IMR-90 (cell line): ENCODE measurements around the gene MEIS2. TPM values are rescaled to one million over a fixed set of nuclear protein-coding genes. Genes with fewer than 3 reads are reported as not detected.

Experiments
- ATAC-seq: fragments of 200-7000 bp; cut with Tn5 transposase; 2 replicates; pipeline ENCODE4 v1.9.1; 2020; ENCODE audit warnings: low read depth, mild to moderate bottlenecking, moderate library complexity
- BruUV-seq: library from RNA; stranded (reverse); fragments of 400-500 nt; replicated peaks from 2 replicates; lab custom pipeline; 2021; lab: Mats Ljungman, UMichigan
- CTCF ChIA-PET: fragments of 300-600 bp; formaldehyde crosslinking; extraction: SDS; loops from one replicate; lab custom pipeline; 2021; ENCODE audit warnings: antibody characterized with exemption; lab: Yijun Ruan, JAX
- POLR2A ChIA-PET: fragments of 300-600 bp; sonication (Branson Sonifier 250); formaldehyde crosslinking; loops from one replicate; lab custom pipeline; 2022; ENCODE audit warnings: antibody characterized with exemption; ENCODE audit not compliant: unreplicated experiment; lab: Charles Lee
- DNase-seq: peaks from one replicate; pipeline ENCODE4 v3.0.0; 2013
- H2AFZ ChIP-seq: replicated peaks from 2 replicates; pipeline ENCODE3; 2013; ENCODE audit warnings: low read length, mild to moderate bottlenecking; ENCODE audit not compliant: poor library complexity
- H2AK5ac ChIP-seq: 2 replicates; pipeline ENCODE4 v1.6.1; 2013; ENCODE audit warnings: low read depth, low read length, inconsistent platforms
- H2AK9ac ChIP-seq: replicated peaks from 2 replicates; pipeline ENCODE3; 2013; ENCODE audit warnings: mild to moderate bottlenecking, low read depth, low read length, moderate library complexity; ENCODE audit not compliant: poor library complexity
- H2BK120ac ChIP-seq: 2 replicates; pipeline ENCODE4 v1.6.1; 2013; ENCODE audit warnings: low read depth, low read length, inconsistent platforms
- H2BK15ac ChIP-seq: 3 replicates; pipeline ENCODE4 v1.6.1; 2013; ENCODE audit warnings: low read depth, low read length, inconsistent platforms
- H2BK20ac ChIP-seq: 2 replicates; pipeline ENCODE4 v1.6.1; 2013; ENCODE audit warnings: low read depth, mild to moderate bottlenecking, inconsistent platforms, low read length, moderate library complexity
- H2BK5ac ChIP-seq: 2 replicates; pipeline ENCODE4 v1.6.1; 2013; ENCODE audit warnings: mild to moderate bottlenecking, low read depth, low read length, inconsistent platforms; ENCODE audit not compliant: poor library complexity, severe bottlenecking
- H3K14ac ChIP-seq: replicated peaks from 2 replicates; pipeline ENCODE4 v1.6.1; 2013; ENCODE audit warnings: low read depth, low read length, inconsistent platforms
- H3K18ac ChIP-seq: 2 replicates; pipeline ENCODE4 v1.6.1; 2013; ENCODE audit warnings: low read depth, low read length, control low read depth
- H3K23ac ChIP-seq: 2 replicates; pipeline ENCODE4 v1.6.1; 2013; ENCODE audit warnings: low read depth, low read length, inconsistent platforms
- H3K27ac ChIP-seq: 2 replicates; pipeline ENCODE4 v1.5.1; 2013; ENCODE audit warnings: mild to moderate bottlenecking, control low read depth, low read length; ENCODE audit not compliant: insufficient read depth
- H3K27me3 ChIP-seq: 2 replicates; pipeline ENCODE4 v1.6.1; 2013; ENCODE audit warnings: low read length; ENCODE audit not compliant: control insufficient read depth, insufficient read depth
- H3K36me3 ChIP-seq: 2 replicates; pipeline ENCODE4 v1.6.1; 2013; ENCODE audit warnings: low read length, mixed read lengths; ENCODE audit not compliant: control insufficient read depth, insufficient read depth
- H3K4ac ChIP-seq: 2 replicates; pipeline ENCODE4 v1.6.1; 2013; ENCODE audit warnings: low read depth, low read length, inconsistent platforms
- H3K4me1 ChIP-seq: 2 replicates; pipeline ENCODE4 v1.6.1; 2013; ENCODE audit warnings: low read length, mixed read lengths; ENCODE audit not compliant: control insufficient read depth, insufficient read depth
- H3K4me2 ChIP-seq: 2 replicates; pipeline ENCODE4 v1.6.1; 2013; ENCODE audit warnings: low read depth, mild to moderate bottlenecking, control low read depth, low read length, moderate library complexity
- H3K4me3 ChIP-seq: 2 replicates; pipeline ENCODE4 v1.5.1; 2013; ENCODE audit warnings: low read depth, mild to moderate bottlenecking, control low read depth, low read length, moderate library complexity; ENCODE audit not compliant: insufficient read depth
- H3K56ac ChIP-seq: 2 replicates; pipeline ENCODE4 v1.6.1; 2013; ENCODE audit warnings: low read length, inconsistent platforms; ENCODE audit not compliant: insufficient read depth; ENCODE audit errors: extremely low read depth
- H3K79me1 ChIP-seq, 2 experiments: 2 replicates each; pipeline ENCODE4 v1.6.1; 2013; ENCODE audit warnings: low read length in 2 of 2, inconsistent platforms in 1 of 2, low read depth in 1 of 2
- H3K9ac ChIP-seq: 2 replicates; pipeline ENCODE4 v1.6.1; 2013; ENCODE audit warnings: low read depth, low read length, control low read depth
- H3K9me1 ChIP-seq: 2 replicates; pipeline ENCODE4 v1.6.1; 2013; ENCODE audit warnings: low read length, inconsistent platforms; ENCODE audit not compliant: insufficient read depth
- H3K9me3 ChIP-seq: 2 replicates; pipeline ENCODE4 v1.6.1; 2013; ENCODE audit warnings: low read length; ENCODE audit not compliant: control insufficient read depth, insufficient read depth
- H4K20me1 ChIP-seq: 2 replicates; pipeline ENCODE4 v1.6.1; 2013; ENCODE audit warnings: low read length, inconsistent platforms; ENCODE audit not compliant: insufficient read depth
- H4K5ac ChIP-seq: 2 replicates; pipeline ENCODE4 v1.6.1; 2013; ENCODE audit warnings: mild to moderate bottlenecking, low read depth, low read length, control low read depth
- H4K8ac ChIP-seq, 2 experiments: 2 replicates each; pipeline ENCODE4 v1.6.1; 2013; ENCODE audit warnings: low read depth in 2 of 2, low read length in 2 of 2, control low read depth in 1 of 2, inconsistent platforms in 1 of 2
- H4K91ac ChIP-seq: 2 replicates; pipeline ENCODE4 v1.6.1; 2013; ENCODE audit warnings: low read depth, low read length, inconsistent platforms; ENCODE audit not compliant: insufficient read depth
- BHLHE40 ChIP-seq: fragments of 150-350 bp; IDR thresholded peaks from 2 replicates; pipeline ENCODE4 v1.6.1; 2016; ENCODE audit warnings: mild to moderate bottlenecking, low read depth, low read length
- FOS ChIP-seq: fragments of 150-350 bp; IDR thresholded peaks from 2 replicates; pipeline ENCODE4 v1.6.1; 2016; ENCODE audit warnings: low read depth, low read length
- NFE2L2 ChIP-seq: fragments of 150-350 bp; IDR thresholded peaks from 2 replicates; pipeline ENCODE4 v1.6.1; 2016; ENCODE audit warnings: low read depth, mild to moderate bottlenecking, low read length
- WGBS, 2 experiments: methylation state at CpG; one replicate each; pipeline versions ENCODE4 v1.1.5 to v1.1.7; 2013; ENCODE audit warnings: missing lambda C conversion rate in 2 of 2; ENCODE audit not compliant: insufficient read length in 1 of 2; ENCODE audit errors: extremely low coverage in 2 of 2; 5-methylcytosine and 5-hydroxymethylcytosine counted together
- dilution Hi-C: fragments of 300-500 bp; cut with HindIII; formaldehyde crosslinking; loops from one replicate; pipeline ENCODE4 v1.14.3; 2018; ENCODE audit warnings: low sequenced_read_pairs; ENCODE audit not compliant: unreplicated experiment
- in situ Hi-C: fragments of 300-500 bp; cut with MboI; formaldehyde crosslinking; loops from 3 replicates; pipeline ENCODE4 v1.14.3; 2019; ENCODE audit warnings: low sequenced_read_pairs, inconsistent platforms, mixed read lengths
- intact Hi-C: fragments of 100-400 bp; cut with micrococcal nuclease; formaldehyde crosslinking; loops from 2 replicates; pipeline ENCODE4 v1.10.0; 2022
- polyA plus RNA-seq, 3 experiments: library from polyadenylated mRNA; depleted of rRNA; stranded (reverse); fragments of >200 nt; gene quantifications; 2 replicates each; pipeline ENCODE4 v1.2.3, GENCODE V29; 2012; ENCODE audit warnings: low replicate concordance in 1 of 3
- total RNA-seq: library from RNA; depleted of rRNA; stranded (reverse); fragments of >200 nt; gene quantifications from 2 replicates; pipeline ENCODE4 v1.2.3, GENCODE V29; 2012

MEIS2 gene
- total and polyA plus RNA-seq, 2 of the 4 experiments (the other 2 are of a cell fraction) = 70.1 to 71.3 TPM

GRCh38 chr15:37105889-37106288, 5.5 kb upstream of the MEIS2 start:
- H2BK5ac ChIP-seq = no peak overlapping the region
- dilution Hi-C loops (no loop called here), in situ Hi-C loops (no loop called here), intact Hi-C loops (loop anchor here (10.0 kb wide), 3 partner anchors 601 to 1581 kb away; no protein-coding TSS in a partner anchor)
- no peak for TF ChIP-seq NFE2L2
- TF ChIP-seq BHLHE40 = no peak
- no peak for TF ChIP-seq FOS
- H2BK20ac ChIP-seq = no peak overlapping the region
- ATAC-seq = no peak
- CTCF ChIA-PET = interaction anchor here (1.7 kb wide), 1 partner anchor 222 kb away, joined by 4 read pairs; no protein-coding TSS in a partner anchor
- POLR2A ChIA-PET = no interaction called here
- no peak overlapping the region for H3K9ac ChIP-seq
- no peaks in the 10 kb centered on the region for H3K9me1 ChIP-seq
- no peak overlapping the region for H2AK9ac ChIP-seq
- no peak overlapping the region for H3K4ac ChIP-seq
- no peak overlapping the region for H3K14ac ChIP-seq
- H4K20me1 ChIP-seq = no peaks in the 10 kb centered on the region
- no peak overlapping the region for H3K23ac ChIP-seq
- no peak overlapping the region for H4K5ac ChIP-seq
- no peaks in the 10 kb centered on the region for H3K36me3 ChIP-seq
- H3K4me1 ChIP-seq = peaks cover 2% of the 10 kb centered on the region; the same call in 1 of the 2 replicates
- DNase-seq = no peak
- H3K56ac ChIP-seq = no peak overlapping the region
- no peak overlapping the region for H3K4me3 ChIP-seq
- no peak overlapping the region for H2AFZ ChIP-seq
- no peaks in the 10 kb centered on the region for H3K9me3 ChIP-seq
- no TSS peak for BruUV-seq
- 100% methylated on average over 1 of the region's 5 CpGs; no CpG with 5 or more reads in 1 of the 2 experiments for WGBS, 2 experiments
- no peak overlapping the region for H2BK15ac ChIP-seq
- H3K27me3 ChIP-seq = no peaks in the 10 kb centered on the region; the same call in 1 of the 2 replicates
- no peak overlapping the region for H4K91ac ChIP-seq
- H3K4me2 ChIP-seq = no peak overlapping the region
- no peak overlapping the region for H4K8ac ChIP-seq
- no peak overlapping the region for H2AK5ac ChIP-seq
- no peak overlapping the region for H2BK120ac ChIP-seq
- no peak overlapping the region for H3K18ac ChIP-seq
- no peak overlapping the region for H3K27ac ChIP-seq
- peaks cover 0 to 20% of the 10 kb centered on the region in 2 experiments; a peak in 3 of 4 replicates for H3K79me1 ChIP-seq
